GM23338 (cell line): ENCODE data around the gene FEM1A.

Experiments
- CTCF ChIP-seq, 2 experiments: fragments of 200-600 bp in 1 of 2; sonication (generic) in 1 of 2; conservative IDR thresholded peaks; 2 replicates each; pipeline versions ENCODE4 v1.5.1 to v1.6.1; 2016 to 2017; ENCODE audit warnings: antibody characterized with exemption in 2 of 2, low read depth in 2 of 2, mild to moderate bottlenecking in 2 of 2, moderate library complexity in 1 of 2
- EZH2 ChIP-seq: fragments of 200-600 bp; sonication (generic); IDR thresholded peaks from one replicate; pipeline ENCODE4 v1.8.0; 2017; ENCODE audit warnings: antibody characterized with exemption, mild to moderate bottlenecking, low read depth; ENCODE audit not compliant: unreplicated experiment
- EZH2phosphoT487 ChIP-seq: fragments of 200-600 bp; sonication (generic); IDR thresholded peaks from one replicate; pipeline ENCODE4 v1.8.1; 2018; ENCODE audit warnings: antibody characterized with exemption; ENCODE audit not compliant: unreplicated experiment
- POLR2AphosphoS5 ChIP-seq: IDR thresholded peaks from 2 replicates; pipeline ENCODE4 v1.6.1; 2016; ENCODE audit warnings: antibody characterized with exemption, low read depth

DNA sequence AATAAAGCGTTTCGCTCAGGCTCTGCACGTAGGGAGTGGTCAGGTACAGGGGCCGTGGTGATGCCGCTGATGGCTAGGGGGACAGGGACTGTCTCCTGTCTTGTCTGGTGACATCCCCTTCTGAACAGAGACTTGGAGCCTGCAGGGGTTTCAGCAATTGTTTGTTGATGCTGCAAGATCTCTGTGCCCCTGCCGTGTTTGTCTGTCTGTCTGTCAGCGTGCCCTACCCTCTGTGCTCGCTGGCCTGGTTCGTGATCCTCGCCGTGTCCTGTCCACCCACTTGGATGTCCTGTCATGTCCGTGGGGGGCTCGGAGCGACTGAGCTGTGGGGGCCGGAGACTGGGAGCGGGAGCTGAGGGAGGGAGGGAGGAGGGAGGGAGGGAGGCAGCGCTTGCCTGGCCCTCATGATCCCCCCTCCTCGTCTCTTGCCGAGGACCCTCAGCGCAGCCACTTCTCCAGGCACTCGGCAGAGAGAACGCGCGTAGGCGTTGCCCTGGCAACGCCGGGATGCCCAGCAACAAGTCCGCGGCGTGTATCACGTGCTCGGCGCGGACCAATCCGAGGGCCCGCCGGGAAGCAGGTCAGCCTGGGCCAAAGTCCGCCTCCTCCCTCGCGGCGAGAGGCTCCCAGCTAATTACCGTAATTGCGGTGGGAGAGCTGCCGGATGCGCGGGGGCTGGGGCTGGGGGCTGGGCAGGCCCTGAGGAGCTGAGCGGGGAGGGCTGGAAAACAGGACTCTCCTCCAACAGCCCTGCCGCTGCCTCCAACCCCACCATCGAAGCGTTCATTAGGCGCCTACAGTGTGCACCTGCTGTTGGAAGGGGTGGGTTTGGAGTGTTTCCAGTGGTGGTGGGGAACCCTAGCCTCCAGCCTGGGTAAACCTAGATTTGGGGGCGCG, 31.9 kb upstream of the FEM1A start:
- no peak for TF ChIP-seq CTCF (conservative IDR thresholded peaks at IDR 0.05; ENCODE audit: low read depth in 2 of 2)
- TF ChIP-seq EZH2phosphoT487 = no peak
- TF ChIP-seq EZH2 = no peak
- no peak for TF ChIP-seq POLR2AphosphoS5
